ENCODE results near the gene MCL1. TPM values are rescaled to one million over a fixed set of nuclear protein-coding genes. Genes with fewer than 3 reads are reported as not detected.

The MCL1 gene
- total and polyA plus RNA-seq, 4 donors = 109 to 336 (median 300) TPM

DNA sequence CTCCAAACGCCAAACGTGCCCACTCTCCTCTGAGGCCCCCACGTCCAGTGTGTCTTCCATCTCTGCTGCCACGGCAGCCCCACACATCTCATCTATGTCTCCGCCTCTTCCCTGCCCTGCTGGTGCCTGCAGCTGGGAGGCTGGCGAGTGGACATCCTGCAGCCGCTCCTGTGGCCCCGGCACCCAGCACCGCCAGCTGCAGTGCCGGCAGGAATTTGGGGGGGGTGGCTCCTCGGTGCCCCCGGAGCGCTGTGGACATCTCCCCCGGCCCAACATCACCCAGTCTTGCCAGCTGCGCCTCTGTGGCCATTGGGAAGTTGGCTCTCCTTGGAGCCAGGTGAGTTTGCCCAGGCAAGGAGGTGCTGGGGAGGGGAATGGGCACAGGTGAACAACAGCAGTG, 21.6 kb downstream of the MCL1 start:
- TF ChIP-seq, protein P1, sequence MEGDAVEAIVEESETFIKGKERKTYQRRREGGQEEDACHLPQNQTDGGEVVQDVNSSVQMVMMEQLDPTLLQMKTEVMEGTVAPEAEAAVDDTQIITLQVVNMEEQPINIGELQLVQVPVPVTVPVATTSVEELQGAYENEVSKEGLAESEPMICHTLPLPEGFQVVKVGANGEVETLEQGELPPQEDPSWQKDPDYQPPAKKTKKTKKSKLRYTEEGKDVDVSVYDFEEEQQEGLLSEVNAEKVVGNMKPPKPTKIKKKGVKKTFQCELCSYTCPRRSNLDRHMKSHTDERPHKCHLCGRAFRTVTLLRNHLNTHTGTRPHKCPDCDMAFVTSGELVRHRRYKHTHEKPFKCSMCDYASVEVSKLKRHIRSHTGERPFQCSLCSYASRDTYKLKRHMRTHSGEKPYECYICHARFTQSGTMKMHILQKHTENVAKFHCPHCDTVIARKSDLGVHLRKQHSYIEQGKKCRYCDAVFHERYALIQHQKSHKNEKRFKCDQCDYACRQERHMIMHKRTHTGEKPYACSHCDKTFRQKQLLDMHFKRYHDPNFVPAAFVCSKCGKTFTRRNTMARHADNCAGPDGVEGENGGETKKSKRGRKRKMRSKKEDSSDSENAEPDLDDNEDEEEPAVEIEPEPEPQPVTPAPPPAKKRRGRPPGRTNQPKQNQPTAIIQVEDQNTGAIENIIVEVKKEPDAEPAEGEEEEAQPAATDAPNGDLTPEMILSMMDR (IDR thresholded peaks at IDR 0.05; ENCODE audit: control extremely low read depth, extremely low read depth) = no peak
- peaks cover 4 to 30% (median 16%) of the 10 kb centered on the region in 5 donors for H3K4me1 ChIP-seq (ENCODE audit: control insufficient read depth in 5 of 5, insufficient read depth in 5 of 5, low read length in 5 of 5)
- no peaks in the 10 kb centered on the region for H3K9me3 ChIP-seq (ENCODE audit: control insufficient read depth in 4 of 4, insufficient read depth in 3 of 4, low read length in 3 of 4)
- ATAC-seq (ENCODE audit: insufficient read depth, low FRiP score) (no peak), DNase-seq (no peak)
- 88% methylated on average over 15 of the region's 15 CpGs for WGBS, 2 donors
- H3K36me3 ChIP-seq (ENCODE audit: control insufficient read depth in 4 of 4, insufficient read depth in 4 of 4, low read length in 4 of 4) = peaks cover 0 to 24% (median 7%) of the 10 kb centered on the region in 4 donors
- no peak overlapping the region for H3K27ac ChIP-seq (ENCODE audit: low read depth in 1 of 2, low read length in 1 of 2)
- H3K9ac ChIP-seq (ENCODE audit: insufficient read depth in 1 of 2, low read length in 2 of 2) = no peak overlapping the region
- no peaks in the 10 kb centered on the region for H3K27me3 ChIP-seq (ENCODE audit: control insufficient read depth in 3 of 3, insufficient read depth in 3 of 3, low read length in 2 of 3)
- no peak overlapping the region for H3K4me3 ChIP-seq

DNA sequence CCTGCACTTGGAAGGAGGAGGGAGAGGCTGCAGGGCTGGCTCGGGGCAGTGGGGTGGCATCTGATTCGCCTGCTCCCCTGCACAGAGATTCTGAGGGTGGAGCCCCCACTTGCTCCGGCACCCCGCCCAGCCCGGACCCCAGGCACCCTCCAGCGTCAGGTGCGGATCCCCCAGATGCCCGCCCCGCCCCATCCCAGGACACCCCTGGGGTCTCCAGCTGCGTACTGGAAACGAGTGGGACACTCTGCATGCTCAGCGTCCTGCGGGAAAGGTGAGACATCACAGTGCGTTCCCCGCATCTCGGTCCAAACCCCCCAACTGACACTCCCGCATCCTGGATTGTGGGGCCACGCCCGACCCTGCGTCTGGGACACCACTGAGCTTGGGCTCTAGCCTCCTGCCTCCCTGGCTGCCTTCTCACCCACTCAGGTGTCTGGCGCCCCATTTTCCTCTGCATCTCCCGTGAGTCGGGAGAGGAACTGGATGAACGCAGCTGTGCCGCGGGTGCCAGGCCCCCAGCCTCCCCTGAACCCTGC, 22.3 kb downstream of the MCL1 start:
- Histone ChIP-seq H3K4me1 (ENCODE audit: control insufficient read depth in 5 of 5, insufficient read depth in 5 of 5, low read length in 5 of 5) (peaks cover 5 to 30% (median 9%) of the 10 kb centered on the region in 5 donors), H3K4me3 (no peak overlapping the region), H3K27ac (ENCODE audit: low read depth in 1 of 2, low read length in 1 of 2) (no peak overlapping the region), H3K36me3 (ENCODE audit: control insufficient read depth in 4 of 4, insufficient read depth in 4 of 4, low read length in 4 of 4) (peaks cover 0 to 24% (median 7%) of the 10 kb centered on the region in 4 donors), H3K9me3 (ENCODE audit: control insufficient read depth in 4 of 4, insufficient read depth in 3 of 4, low read length in 3 of 4) (no peaks in the 10 kb centered on the region), H3K9ac (ENCODE audit: insufficient read depth in 1 of 2, low read length in 2 of 2) (no peak overlapping the region), H3K27me3 (ENCODE audit: control insufficient read depth in 3 of 3, insufficient read depth in 3 of 3, low read length in 2 of 3) (no peaks in the 10 kb centered on the region)
- ATAC-seq (ENCODE audit: insufficient read depth, low FRiP score) (no peak), DNase-seq (no peak)
- TF ChIP-seq, protein P1 (IDR thresholded peaks at IDR 0.05; ENCODE audit: control extremely low read depth, extremely low read depth) = no peak
- 93 to 97% methylated on average over 26 of the region's 26 CpGs for WGBS, 2 donors

DNA sequence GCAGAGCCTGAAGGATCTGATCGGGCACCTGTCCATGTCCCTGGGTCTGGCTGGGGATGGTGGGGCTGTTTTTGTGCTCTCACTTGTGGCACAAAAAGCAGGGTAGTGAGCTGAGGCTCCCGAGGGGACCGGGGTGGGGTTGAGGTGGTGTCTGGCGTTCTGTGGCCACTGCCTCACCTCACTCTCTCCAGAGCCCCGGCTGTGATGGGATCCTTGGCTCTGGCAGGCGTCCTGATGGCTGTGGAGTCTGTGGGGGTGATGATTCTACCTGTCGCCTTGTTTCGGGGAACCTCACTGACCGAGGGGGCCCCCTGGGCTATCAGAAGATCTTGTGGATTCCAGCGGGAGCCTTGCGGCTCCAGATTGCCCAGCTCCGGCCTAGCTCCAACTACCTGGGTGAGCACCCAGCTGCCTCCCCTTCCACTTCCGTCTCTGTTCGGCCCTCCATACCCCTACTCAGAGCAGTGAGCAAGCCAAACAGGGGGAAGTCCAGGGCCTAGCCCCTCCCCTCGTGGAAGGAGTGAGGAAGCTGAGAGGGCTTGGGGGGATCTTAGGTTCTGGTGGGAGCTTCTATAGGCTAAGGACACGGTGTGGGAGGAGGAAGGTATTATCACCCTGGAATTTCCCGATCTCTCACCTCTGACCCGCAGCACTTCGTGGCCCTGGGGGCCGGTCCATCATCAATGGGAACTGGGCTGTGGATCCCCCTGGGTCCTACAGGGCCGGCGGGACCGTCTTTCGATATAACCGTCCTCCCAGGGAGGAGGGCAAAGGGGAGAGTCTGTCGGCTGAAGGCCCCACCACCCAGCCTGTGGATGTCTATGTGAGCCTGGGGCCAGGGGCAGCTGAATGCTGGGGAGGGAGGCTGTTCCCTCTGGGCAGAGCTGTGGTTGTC, 23.2 kb downstream of the MCL1 start:
- DNase-seq (no peak), ATAC-seq (ENCODE audit: insufficient read depth, low FRiP score) (no peak)
- Histone ChIP-seq H3K36me3 (ENCODE audit: control insufficient read depth in 4 of 4, insufficient read depth in 4 of 4, low read length in 4 of 4) (peaks cover 0 to 24% (median 7%) of the 10 kb centered on the region in 4 donors), H3K27ac (ENCODE audit: low read depth in 1 of 2, low read length in 1 of 2) (no peak overlapping the region), H3K4me3 (no peak overlapping the region), H3K9me3 (ENCODE audit: control insufficient read depth in 4 of 4, insufficient read depth in 3 of 4, low read length in 3 of 4) (no peaks in the 10 kb centered on the region), H3K9ac (ENCODE audit: insufficient read depth in 1 of 2, low read length in 2 of 2) (no peak overlapping the region), H3K4me1 (ENCODE audit: control insufficient read depth in 5 of 5, insufficient read depth in 5 of 5, low read length in 5 of 5) (peaks cover 5 to 31% (median 8%) of the 10 kb centered on the region in 5 donors), H3K27me3 (ENCODE audit: control insufficient read depth in 3 of 3, insufficient read depth in 3 of 3, low read length in 2 of 3) (no peaks in the 10 kb centered on the region)
- WGBS, 2 donors = 87 to 90% methylated on average over 26 of the region's 26 CpGs
- TF ChIP-seq, protein P1 (IDR thresholded peaks at IDR 0.05; ENCODE audit: control extremely low read depth, extremely low read depth) = no peak
